ENCODE measurements around the gene USP1.

- no peak for TF ChIP-seq CTCF (IDR thresholded peaks at IDR 0.05; ENCODE audit: low read length)
- no peak for TF ChIP-seq EZH2 (IDR thresholded peaks at IDR 0.05; ENCODE audit: borderline replicate concordance, low read length)
Observed at GRCh38 chr1:62493656-62494055, 56.8 kb downstream of the USP1 start.
